T-helper 1 cell (primary cell): ENCODE measurements around the gene RALGPS1.

ENCODE experiments used
- DNase-seq, 5 donors: peaks; one replicate each; pipeline ENCODE4 v3.0.0-alpha.2; 2012 to 2020

The RALGPS1 gene

GRCh38 chr9:127058011-127058644, 143.5 kb downstream of the RALGPS1 start:
- no peak for DNase-seq

- DNase-seq = no peak
Measured at GRCh38 chr9:127058645-127059021, 144.1 kb downstream of the RALGPS1 start.

GRCh38 chr9:127059030-127059429, 144.4 kb downstream of the RALGPS1 start:
- DNase-seq = peak in 1 of 5 donors; percentile 19

GRCh38 chr9:127059765-127060361, 145.3 kb downstream of the RALGPS1 start:
- DNase-seq = no peak

- DNase-seq = no peak
Measured at GRCh38 chr9:127061411-127061810, 146.8 kb downstream of the RALGPS1 start.

GRCh38 chr9:127064335-127064734, 149.8 kb downstream of the RALGPS1 start:
- DNase-seq = no peak

- DNase-seq = no peak
Measured at GRCh38 chr9:127065592-127065991, 151.0 kb downstream of the RALGPS1 start.

GRCh38 chr9:127066060-127066850, 151.7 kb downstream of the RALGPS1 start:
- DNase-seq = no peak

- no peak for DNase-seq
Measured at GRCh38 chr9:127066851-127067136, 152.2 kb downstream of the RALGPS1 start.

GRCh38 chr9:127067603-127068220, 153.1 kb downstream of the RALGPS1 start:
- DNase-seq = no peak

- DNase-seq = no peak
Measured at GRCh38 chr9:127074561-127075548, 160.3 kb downstream of the RALGPS1 start.

- DNase-seq = no peak
Measured at GRCh38 chr9:127075624-127076372, 161.2 kb downstream of the RALGPS1 start.

- no peak for DNase-seq
Measured at GRCh38 chr9:127076860-127077643, 162.5 kb downstream of the RALGPS1 start.

- no peak for DNase-seq
Measured at GRCh38 chr9:127077644-127077946, 163.0 kb downstream of the RALGPS1 start.

- no peak for DNase-seq
Measured at GRCh38 chr9:127078336-127078735, 163.8 kb downstream of the RALGPS1 start.

GRCh38 chr9:127078988-127079387, 164.4 kb downstream of the RALGPS1 start:
- DNase-seq = no peak

GRCh38 chr9:127079446-127080140, 165.0 kb downstream of the RALGPS1 start:
- no peak for DNase-seq

- no peak for DNase-seq
Measured at GRCh38 chr9:127081250-127082185, 166.9 kb downstream of the RALGPS1 start.
